IMR-90 (cell line): Measurements from ENCODE around the gene CRISP2. TPM values are rescaled to one million over a fixed set of nuclear protein-coding genes. Genes with fewer than 3 reads are reported as not detected.

ENCODE experiments used
- ATAC-seq: fragments of 200-7000 bp; cut with Tn5 transposase; 2 replicates; pipeline ENCODE4 v1.9.1; 2020; ENCODE audit warnings: low read depth, mild to moderate bottlenecking, moderate library complexity
- BruUV-seq: library from RNA; stranded (reverse); fragments of 400-500 nt; replicated peaks from 2 replicates; lab custom pipeline; 2021; lab: Mats Ljungman, UMichigan
- CTCF ChIA-PET: fragments of 300-600 bp; formaldehyde crosslinking; extraction: SDS; loops from one replicate; lab custom pipeline; 2021; ENCODE audit warnings: antibody characterized with exemption; lab: Yijun Ruan, JAX
- POLR2A ChIA-PET: fragments of 300-600 bp; sonication (Branson Sonifier 250); formaldehyde crosslinking; loops from one replicate; lab custom pipeline; 2022; ENCODE audit warnings: antibody characterized with exemption; ENCODE audit not compliant: unreplicated experiment; lab: Charles Lee
- DNase-seq: peaks from one replicate; pipeline ENCODE4 v3.0.0; 2013
- H2AFZ ChIP-seq: replicated peaks from 2 replicates; pipeline ENCODE3; 2013; ENCODE audit warnings: low read length, mild to moderate bottlenecking; ENCODE audit not compliant: poor library complexity
- H2AK5ac ChIP-seq: 2 replicates; pipeline ENCODE4 v1.6.1; 2013; ENCODE audit warnings: low read depth, low read length, inconsistent platforms
- H2AK9ac ChIP-seq: replicated peaks from 2 replicates; pipeline ENCODE3; 2013; ENCODE audit warnings: mild to moderate bottlenecking, low read depth, low read length, moderate library complexity; ENCODE audit not compliant: poor library complexity
- H2BK120ac ChIP-seq: 2 replicates; pipeline ENCODE4 v1.6.1; 2013; ENCODE audit warnings: low read depth, low read length, inconsistent platforms
- H2BK15ac ChIP-seq: 3 replicates; pipeline ENCODE4 v1.6.1; 2013; ENCODE audit warnings: low read depth, low read length, inconsistent platforms
- H2BK20ac ChIP-seq: 2 replicates; pipeline ENCODE4 v1.6.1; 2013; ENCODE audit warnings: low read depth, mild to moderate bottlenecking, inconsistent platforms, low read length, moderate library complexity
- H2BK5ac ChIP-seq: 2 replicates; pipeline ENCODE4 v1.6.1; 2013; ENCODE audit warnings: mild to moderate bottlenecking, low read depth, low read length, inconsistent platforms; ENCODE audit not compliant: poor library complexity, severe bottlenecking
- H3K14ac ChIP-seq: replicated peaks from 2 replicates; pipeline ENCODE4 v1.6.1; 2013; ENCODE audit warnings: low read depth, low read length, inconsistent platforms
- H3K18ac ChIP-seq: 2 replicates; pipeline ENCODE4 v1.6.1; 2013; ENCODE audit warnings: low read depth, low read length, control low read depth
- H3K23ac ChIP-seq: 2 replicates; pipeline ENCODE4 v1.6.1; 2013; ENCODE audit warnings: low read depth, low read length, inconsistent platforms
- H3K27ac ChIP-seq: 2 replicates; pipeline ENCODE4 v1.5.1; 2013; ENCODE audit warnings: mild to moderate bottlenecking, control low read depth, low read length; ENCODE audit not compliant: insufficient read depth
- H3K27me3 ChIP-seq: 2 replicates; pipeline ENCODE4 v1.6.1; 2013; ENCODE audit warnings: low read length; ENCODE audit not compliant: control insufficient read depth, insufficient read depth
- H3K36me3 ChIP-seq: 2 replicates; pipeline ENCODE4 v1.6.1; 2013; ENCODE audit warnings: low read length, mixed read lengths; ENCODE audit not compliant: control insufficient read depth, insufficient read depth
- H3K4ac ChIP-seq: 2 replicates; pipeline ENCODE4 v1.6.1; 2013; ENCODE audit warnings: low read depth, low read length, inconsistent platforms
- H3K4me1 ChIP-seq: 2 replicates; pipeline ENCODE4 v1.6.1; 2013; ENCODE audit warnings: low read length, mixed read lengths; ENCODE audit not compliant: control insufficient read depth, insufficient read depth
- H3K4me2 ChIP-seq: 2 replicates; pipeline ENCODE4 v1.6.1; 2013; ENCODE audit warnings: low read depth, mild to moderate bottlenecking, control low read depth, low read length, moderate library complexity
- H3K4me3 ChIP-seq: 2 replicates; pipeline ENCODE4 v1.5.1; 2013; ENCODE audit warnings: low read depth, mild to moderate bottlenecking, control low read depth, low read length, moderate library complexity; ENCODE audit not compliant: insufficient read depth
- H3K56ac ChIP-seq: 2 replicates; pipeline ENCODE4 v1.6.1; 2013; ENCODE audit warnings: low read length, inconsistent platforms; ENCODE audit not compliant: insufficient read depth; ENCODE audit errors: extremely low read depth
- H3K79me1 ChIP-seq, 2 experiments: 2 replicates each; pipeline ENCODE4 v1.6.1; 2013; ENCODE audit warnings: low read length in 2 of 2, inconsistent platforms in 1 of 2, low read depth in 1 of 2
- H3K9ac ChIP-seq: 2 replicates; pipeline ENCODE4 v1.6.1; 2013; ENCODE audit warnings: low read depth, low read length, control low read depth
- H3K9me1 ChIP-seq: 2 replicates; pipeline ENCODE4 v1.6.1; 2013; ENCODE audit warnings: low read length, inconsistent platforms; ENCODE audit not compliant: insufficient read depth
- H3K9me3 ChIP-seq: 2 replicates; pipeline ENCODE4 v1.6.1; 2013; ENCODE audit warnings: low read length; ENCODE audit not compliant: control insufficient read depth, insufficient read depth
- H4K20me1 ChIP-seq: 2 replicates; pipeline ENCODE4 v1.6.1; 2013; ENCODE audit warnings: low read length, inconsistent platforms; ENCODE audit not compliant: insufficient read depth
- H4K5ac ChIP-seq: 2 replicates; pipeline ENCODE4 v1.6.1; 2013; ENCODE audit warnings: mild to moderate bottlenecking, low read depth, low read length, control low read depth
- H4K8ac ChIP-seq, 2 experiments: 2 replicates each; pipeline ENCODE4 v1.6.1; 2013; ENCODE audit warnings: low read depth in 2 of 2, low read length in 2 of 2, control low read depth in 1 of 2, inconsistent platforms in 1 of 2
- H4K91ac ChIP-seq: 2 replicates; pipeline ENCODE4 v1.6.1; 2013; ENCODE audit warnings: low read depth, low read length, inconsistent platforms; ENCODE audit not compliant: insufficient read depth
- BHLHE40 ChIP-seq: fragments of 150-350 bp; IDR thresholded peaks from 2 replicates; pipeline ENCODE4 v1.6.1; 2016; ENCODE audit warnings: mild to moderate bottlenecking, low read depth, low read length
- CEBPB ChIP-seq: IDR thresholded peaks from 2 replicates; pipeline ENCODE4 v1.6.1; 2012; ENCODE audit warnings: low read depth, low read length, improper control_type of control experiment
- CHD1 ChIP-seq: IDR thresholded peaks from 2 replicates; pipeline ENCODE4 v1.6.1; 2012; ENCODE audit warnings: low read depth, low read length, improper control_type of control experiment
- CTCF ChIP-seq: conservative IDR thresholded peaks from 2 replicates; pipeline ENCODE4 v1.5.1; 2012; ENCODE audit warnings: mild to moderate bottlenecking, low read depth, low read length, improper control_type of control experiment
- ELK1 ChIP-seq: fragments of 150-350 bp; IDR thresholded peaks from 2 replicates; pipeline ENCODE4 v1.6.1; 2016; ENCODE audit warnings: low read depth, mild to moderate bottlenecking, low read length, moderate library complexity, borderline replicate concordance
- FOS ChIP-seq: fragments of 150-350 bp; IDR thresholded peaks from 2 replicates; pipeline ENCODE4 v1.6.1; 2016; ENCODE audit warnings: low read depth, low read length
- MAFK ChIP-seq: IDR thresholded peaks from 2 replicates; pipeline ENCODE4 v1.6.1; 2012; ENCODE audit warnings: low read depth, low read length, improper control_type of control experiment
- MAZ ChIP-seq: IDR thresholded peaks from 2 replicates; pipeline ENCODE4 v1.6.1; 2012; ENCODE audit warnings: low read depth, mild to moderate bottlenecking, low read length, improper control_type of control experiment, moderate library complexity, borderline replicate concordance
- MXI1 ChIP-seq: IDR thresholded peaks from 2 replicates; pipeline ENCODE4 v1.6.1; 2012; ENCODE audit warnings: low read depth, mild to moderate bottlenecking, low read length, moderate library complexity, borderline replicate concordance
- NFE2L2 ChIP-seq: fragments of 150-350 bp; IDR thresholded peaks from 2 replicates; pipeline ENCODE4 v1.6.1; 2016; ENCODE audit warnings: low read depth, mild to moderate bottlenecking, low read length
- POLR2A ChIP-seq: IDR thresholded peaks from 2 replicates; pipeline ENCODE4 v1.6.1; 2012; ENCODE audit warnings: mild to moderate bottlenecking, low read depth, low read length
- RAD21 ChIP-seq: IDR thresholded peaks from 2 replicates; pipeline ENCODE4 v1.6.1; 2012; ENCODE audit warnings: low read length, improper control_type of control experiment
- RCOR1 ChIP-seq: IDR thresholded peaks from 2 replicates; pipeline ENCODE4 v1.6.1; 2012; ENCODE audit warnings: mild to moderate bottlenecking, low read length, improper control_type of control experiment; ENCODE audit not compliant: insufficient replicate concordance
- RFX5 ChIP-seq: IDR thresholded peaks from 2 replicates; pipeline ENCODE4 v1.8.0; 2012; ENCODE audit warnings: low read depth, mild to moderate bottlenecking, low read length, moderate library complexity
- SMC3 ChIP-seq: fragments of 150-350 bp; IDR thresholded peaks from 2 replicates; pipeline ENCODE4 v1.6.1; 2016; ENCODE audit warnings: low read depth, mild to moderate bottlenecking, antibody characterized with exemption, low read length, moderate library complexity
- WGBS, 2 experiments: methylation state at CpG; one replicate each; pipeline versions ENCODE4 v1.1.5 to v1.1.7; 2013; ENCODE audit warnings: missing lambda C conversion rate in 2 of 2; ENCODE audit not compliant: insufficient read length in 1 of 2; ENCODE audit errors: extremely low coverage in 2 of 2; 5-methylcytosine and 5-hydroxymethylcytosine counted together
- dilution Hi-C: fragments of 300-500 bp; cut with HindIII; formaldehyde crosslinking; loops from one replicate; pipeline ENCODE4 v1.14.3; 2018; ENCODE audit warnings: low sequenced_read_pairs; ENCODE audit not compliant: unreplicated experiment
- in situ Hi-C: fragments of 300-500 bp; cut with MboI; formaldehyde crosslinking; loops from 3 replicates; pipeline ENCODE4 v1.14.3; 2019; ENCODE audit warnings: low sequenced_read_pairs, inconsistent platforms, mixed read lengths
- intact Hi-C: fragments of 100-400 bp; cut with micrococcal nuclease; formaldehyde crosslinking; loops from 2 replicates; pipeline ENCODE4 v1.10.0; 2022
- polyA plus RNA-seq, 3 experiments: library from polyadenylated mRNA; depleted of rRNA; stranded (reverse); fragments of >200 nt; gene quantifications; 2 replicates each; pipeline ENCODE4 v1.2.3, GENCODE V29; 2012; ENCODE audit warnings: low replicate concordance in 1 of 3
- total RNA-seq: library from RNA; depleted of rRNA; stranded (reverse); fragments of >200 nt; gene quantifications from 2 replicates; pipeline ENCODE4 v1.2.3, GENCODE V29; 2012

The CRISP2 gene
- total and polyA plus RNA-seq, 2 of the 4 experiments (the other 2 are of a cell fraction), result not detected

- Histone ChIP-seq H3K4ac (no peak overlapping the region), H3K23ac (no peak overlapping the region), H4K5ac (no peak overlapping the region), H3K9ac (no peak overlapping the region), H2BK20ac (no peak overlapping the region), H3K56ac (no peak overlapping the region), H4K20me1 (no peaks in the 10 kb centered on the region), H4K8ac (no peak overlapping the region), H3K18ac (no peak overlapping the region), H2BK15ac (no peak overlapping the region), H3K27ac (no peak overlapping the region), H3K4me1 (no peaks in the 10 kb centered on the region), H3K14ac (no peak overlapping the region), H2BK5ac (no peak overlapping the region), H3K4me3 (no peak overlapping the region), H3K4me2 (no peak overlapping the region), H2AK9ac (no peak overlapping the region), H2AK5ac (no peak overlapping the region), H3K36me3 (no peaks in the 10 kb centered on the region), H2AFZ (no peak overlapping the region), H2BK120ac (no peak overlapping the region), H4K91ac (no peak overlapping the region), H3K9me1 (no peaks in the 10 kb centered on the region), H3K27me3 (no peaks in the 10 kb centered on the region), H3K9me3 (no peaks in the 10 kb centered on the region), H3K79me1 (no peaks in the 10 kb centered on the region)
- in situ Hi-C loops, result no loop called here
- TF ChIP-seq MAZ (no peak), MXI1 (no peak), CHD1 (no peak), RAD21 (no peak), FOS (no peak), ELK1 (no peak), POLR2A (no peak), CEBPB (no peak), MAFK (no peak), RFX5 (no peak), CTCF (no peak), RCOR1 (no peak), BHLHE40 (no peak), NFE2L2 (no peak), SMC3 (no peak)
- dilution Hi-C loops, result no loop called here
- ChIA-PET CTCF (no interaction called here), POLR2A (no interaction called here)
- no peak for ATAC-seq
- DNase-seq, result no peak
- intact Hi-C loops, result no loop called here
- no CpG with 5 or more reads among the region's 2 CpGs for WGBS, 2 experiments
- no TSS peak for BruUV-seq
Measured at GRCh38 chr6:49739423-49739822, 26.1 kb upstream of the CRISP2 start.
